Hematopoietic multipotent progenitor cell treated with erythropoietin and hydrocortisone succinate and interleukin-3 and kit ligand, for 8 days (in vitro differentiated cells): ENCODE data around the gene XDH.

Source experiments
- DNase-seq: peaks from one replicate; pipeline ENCODE4 v3.0.0-alpha.2; 2015

Gene XDH

DNA sequence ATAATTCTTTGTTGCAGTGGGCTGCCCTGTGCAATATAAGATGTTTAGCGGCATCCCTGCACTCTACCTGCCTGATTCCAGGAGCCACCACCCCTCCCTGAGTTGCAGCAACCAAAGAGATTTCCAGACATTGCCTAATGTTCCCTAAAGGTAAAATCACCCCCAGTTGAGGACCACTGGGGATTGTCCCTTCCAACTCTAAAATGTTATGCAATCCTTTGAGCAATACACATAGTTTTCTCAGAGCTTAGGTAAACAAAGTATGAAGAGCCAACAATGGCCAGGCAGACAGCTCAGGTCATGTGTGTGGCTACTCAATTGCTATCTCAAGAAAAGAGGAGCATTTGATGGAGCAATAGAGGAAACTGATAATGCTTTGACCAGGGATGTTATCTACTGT, 87.0 kb downstream of the XDH start:
- no peak for DNase-seq

DNA sequence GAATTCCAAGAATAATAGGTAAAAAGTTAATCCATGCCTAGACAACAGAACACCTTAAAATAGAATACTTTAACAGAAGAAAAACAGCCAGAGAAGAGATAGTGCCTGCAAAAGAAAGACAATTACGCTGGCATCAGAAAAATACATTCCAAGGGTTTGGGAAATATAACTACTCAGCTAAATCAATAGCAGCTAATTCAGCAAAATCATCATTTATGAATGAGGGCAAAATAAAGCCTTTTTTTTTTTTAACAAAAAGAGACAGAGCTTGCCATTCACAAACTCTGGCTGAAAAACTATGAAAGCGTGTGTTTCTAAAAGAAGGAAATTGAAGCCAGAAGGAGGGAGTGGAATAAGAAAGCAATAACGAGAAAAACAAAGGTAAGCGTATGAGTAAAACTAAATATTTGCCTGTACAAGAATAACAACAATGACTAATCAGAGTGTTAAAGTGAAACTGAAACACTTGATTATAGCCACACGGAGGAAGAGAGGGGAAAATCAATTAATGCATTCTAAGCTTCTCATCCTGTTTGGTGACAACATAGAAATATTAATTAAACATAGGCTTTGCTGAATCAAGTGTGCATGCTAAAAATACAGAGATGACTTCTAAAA, 90.4 kb downstream of the XDH start:
- peak; percentile 4 for DNase-seq

DNA sequence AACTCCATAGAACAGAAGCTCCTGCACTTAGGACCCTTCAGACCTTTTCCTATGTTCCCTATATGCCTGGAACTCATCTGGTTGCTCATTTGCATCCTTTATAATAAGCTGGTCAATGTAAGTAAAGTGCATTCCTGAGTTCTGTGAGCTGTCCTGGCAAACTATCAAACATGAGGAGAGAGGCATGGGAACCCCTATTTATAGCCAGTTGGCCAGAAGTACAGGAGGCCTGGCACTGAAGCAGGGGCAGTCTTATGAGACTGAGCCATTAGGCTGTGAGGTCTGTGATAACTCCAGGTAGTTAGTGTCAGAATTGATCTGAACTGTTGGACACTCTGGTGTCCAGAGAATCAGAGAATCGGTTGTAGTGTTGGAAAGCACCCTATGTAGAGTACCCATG, 92.2 kb downstream of the XDH start:
- DNase-seq: no peak

DNA sequence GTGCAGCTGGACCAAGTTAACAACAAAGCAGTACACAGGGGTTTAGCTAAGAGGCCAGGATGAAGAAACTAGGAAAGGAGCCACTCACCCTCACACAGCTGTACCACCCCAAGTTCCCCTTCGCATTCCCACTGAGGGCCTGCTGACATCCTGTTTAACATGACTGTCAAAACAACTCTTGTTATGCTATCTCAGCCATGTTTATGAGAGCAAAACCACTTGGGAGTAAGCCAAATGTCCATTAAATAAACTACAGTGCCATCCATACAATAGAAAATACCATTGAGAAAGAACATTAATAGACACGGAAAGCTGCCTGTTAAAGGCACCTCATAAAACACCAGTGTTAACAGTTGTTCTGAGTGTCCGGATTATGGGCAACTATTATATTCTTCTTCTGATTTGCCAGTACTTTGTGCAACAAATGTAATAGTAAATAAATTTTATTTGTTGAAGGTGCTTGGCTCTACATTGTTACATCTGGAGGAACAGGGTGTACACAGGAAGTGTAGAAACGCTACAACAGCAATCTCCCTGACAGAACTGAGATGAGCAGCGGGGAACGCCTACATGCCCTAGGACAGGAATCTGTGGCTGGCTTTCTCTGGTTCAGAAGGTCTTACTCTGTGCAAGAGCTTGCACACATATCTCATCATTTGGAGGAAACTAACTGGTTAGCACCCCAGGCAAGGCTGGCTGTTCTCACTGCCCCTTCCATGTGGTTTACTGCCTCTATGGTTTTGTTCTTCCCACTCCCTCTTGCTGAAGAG, 95.0 kb downstream of the XDH start:
- peak; percentile 11 for DNase-seq

DNA sequence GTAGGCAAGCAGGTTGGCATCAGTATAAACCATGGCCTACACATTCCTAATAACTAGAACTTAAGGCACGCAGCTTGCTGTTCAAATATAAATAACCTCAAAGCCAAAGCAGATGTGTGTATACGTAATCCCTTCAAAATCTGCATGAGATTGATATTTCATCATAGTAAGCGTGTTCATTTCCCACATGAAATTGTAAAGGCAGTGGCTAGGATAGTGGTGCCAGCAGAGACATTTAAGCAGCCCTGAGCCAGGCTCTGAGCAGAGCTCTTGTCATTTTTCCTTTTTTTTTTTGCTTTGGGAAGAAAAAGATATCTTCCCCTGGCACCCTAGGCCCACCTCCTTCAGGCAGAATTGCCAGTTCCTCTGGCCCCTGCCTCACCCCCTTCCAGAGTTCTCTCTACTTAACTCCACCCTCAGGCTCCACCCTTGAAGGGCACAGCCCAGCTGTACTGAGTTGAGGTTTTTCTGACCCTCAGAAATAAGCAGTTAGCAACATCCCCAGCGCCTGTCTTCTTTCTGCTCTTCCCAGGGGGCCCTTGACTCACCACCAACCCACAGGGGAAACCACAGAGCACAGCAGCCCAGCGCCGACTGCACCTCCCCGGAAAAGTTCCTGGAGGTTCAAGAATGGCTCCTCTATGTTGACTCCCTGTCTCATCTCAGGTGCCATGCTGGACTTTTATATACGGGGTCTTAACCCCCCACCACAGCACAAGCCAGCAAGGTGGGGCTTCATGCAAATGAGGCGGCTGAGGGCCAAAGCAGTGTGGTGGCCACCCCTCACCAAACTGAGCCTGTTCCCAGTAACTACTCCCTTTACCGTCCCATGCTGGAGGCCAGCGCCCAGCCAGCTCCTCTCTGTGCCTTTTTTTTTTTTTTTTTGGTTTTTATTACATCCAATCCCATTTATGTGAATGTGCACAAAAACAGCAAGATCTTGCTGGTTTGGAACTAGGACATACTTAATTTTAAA, 95.9 kb downstream of the XDH start:
- peak; percentile 52 for DNase-seq

DNA sequence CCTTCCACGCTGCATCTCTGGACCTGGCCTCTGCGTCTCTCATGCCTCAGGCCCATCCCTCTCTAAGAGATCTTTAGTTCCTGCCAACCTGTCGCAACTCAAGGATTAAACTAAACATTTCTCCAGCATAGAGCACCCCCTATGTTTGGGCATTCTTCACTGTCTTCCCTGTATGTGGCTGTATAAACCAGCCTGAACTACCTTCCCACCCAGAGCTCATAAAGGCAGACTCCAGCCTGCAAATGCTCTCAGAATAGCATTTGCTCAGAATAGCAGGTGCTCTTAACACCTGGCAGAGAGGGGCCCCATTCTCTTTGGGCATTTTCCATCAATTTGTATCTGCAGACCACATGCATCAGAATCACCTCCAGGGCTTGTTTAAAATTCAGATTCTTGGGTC, 97.1 kb downstream of the XDH start:
- DNase-seq: no peak

DNA sequence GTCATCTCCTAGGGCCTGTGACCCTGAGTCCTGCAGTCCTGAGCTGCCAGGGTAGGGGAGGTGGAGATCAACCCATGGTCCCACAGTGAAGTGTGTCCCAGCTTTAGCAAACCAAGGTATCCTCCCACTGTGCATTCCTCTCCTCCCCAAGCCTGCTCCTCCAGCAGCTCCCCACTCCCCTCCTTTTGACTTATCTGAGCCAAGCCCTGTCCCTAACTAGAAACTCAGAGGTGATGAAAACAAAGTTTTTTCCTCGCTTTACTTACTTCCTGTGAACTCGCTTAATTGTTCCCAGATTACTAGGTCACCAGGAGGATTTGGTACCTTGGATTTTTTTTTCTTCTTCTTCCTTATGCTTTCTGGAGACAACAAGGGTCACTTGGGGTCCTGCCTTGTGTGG, 99.8 kb downstream of the XDH start:
- DNase-seq: no peak

DNA sequence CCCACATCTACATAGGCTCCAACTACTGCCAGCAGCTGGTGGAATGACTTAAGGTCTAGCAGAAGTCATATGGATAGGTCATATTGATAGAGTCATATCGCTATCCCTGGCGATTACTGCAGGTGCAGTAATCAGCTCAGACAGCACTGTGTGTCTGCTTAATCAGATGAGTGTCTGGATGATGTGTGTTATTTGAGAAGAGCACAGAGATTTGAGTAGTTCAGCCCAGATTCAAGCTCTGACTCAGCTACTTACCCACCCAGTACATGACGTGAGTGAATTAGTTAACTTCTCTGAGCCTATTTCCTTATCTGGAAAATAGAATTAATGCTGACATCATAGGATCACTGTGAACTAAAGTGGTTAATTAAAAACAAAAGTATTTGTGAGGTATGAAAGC, 101.6 kb downstream of the XDH start:
- no peak for DNase-seq

DNA sequence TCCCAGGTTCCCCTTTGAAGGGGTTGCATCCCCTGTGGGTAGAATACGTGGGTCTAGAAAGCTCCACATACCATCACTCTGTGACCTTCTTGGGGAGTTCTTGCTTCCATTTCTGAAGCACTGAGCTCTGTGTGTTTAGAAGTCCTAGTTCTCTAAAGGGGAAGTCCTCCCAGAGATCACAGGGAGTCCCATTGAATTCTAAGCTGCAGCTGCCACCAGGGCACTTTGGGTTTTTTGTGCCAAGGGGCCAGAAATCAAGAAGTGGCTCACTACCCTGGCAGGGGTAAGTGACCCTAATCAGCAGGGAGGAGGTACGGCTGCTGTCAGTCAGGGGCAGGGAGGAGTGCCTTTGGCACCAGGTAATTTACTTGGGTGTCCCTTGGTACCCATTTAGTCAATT, 109.7 kb downstream of the XDH start:
- no peak for DNase-seq

DNA sequence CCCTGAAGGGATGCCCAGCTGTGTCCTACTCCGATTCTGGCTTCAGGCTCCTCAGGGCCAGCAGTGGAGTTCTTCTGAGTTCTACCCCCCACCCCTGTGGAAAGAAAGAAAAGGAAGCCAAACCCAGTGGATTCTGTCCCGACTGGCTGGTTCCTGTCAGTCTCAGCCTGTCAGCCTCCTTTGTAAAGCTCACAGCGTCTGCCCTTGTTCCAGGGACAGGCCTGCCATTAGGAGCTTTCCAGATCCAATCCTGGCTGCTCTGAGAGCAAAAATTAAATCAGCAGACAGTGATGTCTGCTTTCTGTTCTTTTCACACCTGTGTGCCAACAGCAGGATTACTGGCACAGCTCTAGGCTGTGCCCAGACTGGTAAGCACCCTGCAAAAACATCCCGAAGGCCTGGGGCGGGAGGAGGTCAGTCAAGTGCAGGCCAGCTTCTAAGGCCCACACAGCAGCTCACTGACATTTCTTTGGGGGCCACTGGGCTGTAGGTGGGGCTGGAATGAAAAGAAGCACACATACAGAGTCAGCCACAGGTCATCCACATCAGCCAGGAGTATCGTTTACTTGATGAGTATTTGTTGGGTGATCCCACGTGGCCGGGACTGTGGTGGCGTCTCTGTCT, 111.5 kb downstream of the XDH start:
- DNase-seq: no peak

DNA sequence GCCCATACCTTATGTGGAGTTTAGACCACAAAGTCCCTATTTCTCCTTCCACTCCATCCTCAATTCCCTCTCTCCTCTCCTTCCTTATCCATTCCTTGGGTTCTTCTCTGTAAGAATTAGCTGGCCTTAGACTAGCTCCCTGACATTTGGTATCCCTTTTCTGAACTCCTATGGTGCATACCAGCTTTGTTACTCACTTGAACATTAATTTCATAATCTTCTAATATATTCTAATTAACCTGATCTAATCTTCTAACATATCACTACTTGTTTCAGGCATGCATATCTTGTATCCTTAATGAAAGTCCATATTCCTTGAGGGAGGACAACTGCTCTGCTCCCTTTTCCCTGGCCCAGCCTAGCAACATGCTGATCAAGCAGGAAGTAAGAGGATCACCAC, 114.2 kb downstream of the XDH start:
- no peak for DNase-seq

DNA sequence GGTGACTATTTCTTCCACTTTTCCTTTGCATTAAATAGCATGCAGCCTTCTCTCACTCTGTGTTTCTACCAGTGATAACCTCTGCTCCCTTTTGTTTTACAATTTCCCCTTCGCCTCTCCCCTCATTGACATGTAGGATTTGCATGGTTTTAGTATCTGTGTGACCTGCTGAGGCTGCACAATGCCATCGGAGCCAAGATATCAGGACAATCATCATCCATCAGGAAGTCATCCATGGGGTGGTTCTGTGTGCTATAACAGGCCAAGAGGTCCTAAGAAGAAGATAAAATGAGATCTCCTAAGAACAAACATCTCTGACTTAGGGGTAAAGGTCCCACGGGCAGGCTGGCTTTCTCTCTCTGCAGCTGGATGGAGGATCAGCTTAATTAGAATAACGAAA, 115.0 kb downstream of the XDH start:
- no peak for DNase-seq

DNA sequence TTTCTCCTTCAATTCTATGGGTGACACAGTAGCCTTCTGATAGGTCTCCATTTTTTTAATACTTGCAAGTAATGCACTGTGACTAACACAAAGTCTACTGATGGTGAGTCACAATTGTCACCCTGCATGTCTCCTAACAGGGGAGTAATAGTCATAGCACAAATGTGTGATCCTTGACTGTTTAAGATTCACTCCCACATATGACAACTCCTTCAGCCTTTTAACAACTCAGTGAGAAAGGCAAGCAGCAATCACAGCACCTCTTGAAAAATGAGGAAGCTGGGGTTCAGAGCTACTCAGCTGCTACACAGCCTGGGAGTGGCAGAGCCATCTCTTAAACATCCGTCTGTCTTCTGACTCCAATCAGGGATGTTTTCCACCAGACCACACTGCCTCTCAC, 116.8 kb downstream of the XDH start:
- no peak for DNase-seq

DNA sequence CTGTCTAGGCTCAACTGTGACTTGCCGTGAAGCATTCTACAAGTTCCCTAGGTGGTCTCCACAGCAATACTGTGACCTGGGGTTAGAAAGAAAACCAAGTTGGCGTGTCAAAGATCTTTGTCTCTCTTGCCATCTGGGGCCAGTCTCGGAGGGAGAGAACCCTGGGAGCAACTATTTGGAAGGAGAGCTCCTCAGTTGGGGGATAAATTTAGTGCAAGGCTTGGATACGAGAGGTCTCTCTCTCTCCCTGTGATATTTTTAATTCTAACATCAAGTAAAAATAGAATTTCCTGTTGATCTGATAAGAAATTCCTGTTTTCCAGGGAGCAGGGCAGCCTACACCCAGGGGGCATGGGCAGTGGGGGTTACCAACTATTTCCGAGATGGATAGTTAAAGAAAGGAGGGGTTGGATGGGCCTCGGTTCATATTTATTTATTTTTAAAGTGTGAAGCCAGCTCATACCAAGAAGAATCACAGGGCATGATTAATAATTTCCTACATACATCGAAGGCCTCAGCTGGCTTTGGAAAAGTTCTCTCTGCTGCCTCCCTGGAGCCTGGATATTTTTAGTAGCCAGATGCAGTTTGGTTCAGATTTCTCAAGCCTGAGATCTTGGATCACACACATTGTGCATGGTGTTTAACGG, 117.8 kb downstream of the XDH start:
- DNase-seq: no peak

DNA sequence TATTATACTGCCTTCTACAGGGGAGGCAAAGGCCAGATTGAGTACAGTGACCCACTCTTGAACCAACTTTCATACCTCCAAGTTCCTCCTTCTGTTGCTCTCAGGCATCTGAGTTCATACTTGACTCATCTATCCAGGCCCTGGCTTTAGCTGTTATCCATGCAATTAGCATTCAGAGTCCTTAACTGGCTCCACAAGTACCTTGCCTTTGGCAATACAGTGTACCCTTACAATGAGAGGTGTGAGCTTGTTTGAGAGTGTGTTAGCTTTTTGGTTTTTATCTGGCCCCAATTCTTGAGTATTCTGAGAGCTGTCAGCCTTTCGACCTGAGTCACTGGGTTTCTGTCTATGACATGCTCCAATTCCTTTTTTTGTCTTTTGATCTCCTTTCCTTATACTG, 120.3 kb downstream of the XDH start:
- no peak for DNase-seq

DNA sequence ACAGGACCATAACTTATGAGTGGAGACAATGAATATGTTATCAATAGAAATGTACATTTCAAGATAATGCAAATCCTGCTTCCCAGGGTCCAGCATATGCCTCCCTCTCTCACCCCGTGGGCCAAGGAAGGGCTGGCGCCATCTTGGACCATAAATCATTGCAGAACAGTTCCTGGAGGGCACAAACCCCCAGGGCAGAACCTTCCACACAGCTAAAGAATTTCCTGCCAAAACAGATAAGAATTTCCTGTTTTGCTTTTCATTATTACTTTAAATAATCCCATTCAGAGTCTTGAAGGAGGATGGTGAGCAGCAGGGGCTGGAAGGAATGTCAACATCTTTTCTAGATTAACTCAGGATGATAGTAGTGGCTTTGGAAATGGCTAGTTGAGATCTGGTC, 126.9 kb downstream of the XDH start:
- no peak for DNase-seq

DNA sequence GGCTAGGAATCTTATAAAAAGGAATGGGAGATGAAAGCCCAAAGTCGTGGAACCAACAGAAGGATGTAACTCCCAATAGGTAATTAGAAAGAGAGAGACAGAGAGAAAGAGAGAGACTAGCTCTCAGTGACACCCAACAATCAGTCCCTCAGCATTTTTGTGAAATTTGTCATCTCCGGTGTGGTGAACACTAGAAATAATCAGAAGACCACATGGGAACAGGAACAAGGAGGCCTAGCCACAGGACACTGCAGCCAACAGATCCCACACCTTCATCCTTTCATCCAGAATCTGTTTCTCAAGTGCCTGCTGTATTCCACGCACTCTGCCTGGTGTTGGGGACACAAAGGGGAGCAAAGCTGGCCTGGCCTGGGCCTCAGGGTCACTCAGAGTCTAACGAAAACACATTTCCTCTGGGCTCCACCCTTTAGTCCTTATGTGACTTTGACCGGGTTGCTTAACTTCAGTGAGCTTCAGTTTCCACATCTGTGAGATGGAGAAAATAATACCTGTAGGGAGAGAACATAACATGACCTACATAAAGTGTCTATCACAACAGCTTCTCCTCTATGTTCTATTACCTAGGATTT, 127.5 kb downstream of the XDH start:
- DNase-seq: no peak

DNA sequence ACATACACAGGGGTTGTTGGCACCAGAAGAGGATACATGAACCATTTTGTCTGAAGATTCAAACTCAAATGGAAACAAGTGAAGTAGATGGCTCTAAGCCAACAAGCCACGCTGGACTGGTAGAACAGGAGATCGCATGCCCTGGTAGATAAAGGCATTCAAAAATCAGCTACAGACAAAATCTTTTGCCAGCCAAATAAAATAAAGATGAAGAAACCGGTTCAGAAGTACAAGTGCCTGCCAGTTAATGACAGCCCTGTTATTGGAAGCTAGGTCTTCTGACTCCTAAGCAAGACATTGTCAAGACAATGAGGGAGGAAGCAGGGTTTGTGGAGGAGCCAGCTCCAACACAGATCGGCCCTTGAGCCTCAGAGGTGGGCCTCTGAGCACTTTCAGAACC, 128.3 kb downstream of the XDH start:
- DNase-seq: peak; percentile 6
